Right lobe of liver (tissue), 6 donors: ENCODE results near the gene SEC63. TPM values are rescaled to one million over a fixed set of nuclear protein-coding genes. Genes with fewer than 3 reads are reported as not detected.
A peak's percentile ranks its signal among the peaks of the same experiment; 100 is the strongest.
"Not testable (repeated sequence)": the region's sequence is repeated elsewhere in the genome, so short reads cannot be mapped to it uniquely, and the experiment has no call there.

ENCODE experiments used
- ATAC-seq, 4 donors: fragments of 200-7000 bp; cut with Tn5 transposase; one replicate each; pipeline ENCODE4 v1.9.1; 2020; ENCODE audit warnings: mild to moderate bottlenecking in 4 of 4, moderate library complexity in 4 of 4
- DNase-seq, 3 donors: peaks; one replicate each; pipeline ENCODE4 v3.0.0-alpha.2; 2020
- H3K27ac ChIP-seq, 3 donors: fragments of 200-600 bp; one replicate each; pipeline ENCODE4 v1.8.0; 2022
- H3K27me3 ChIP-seq, 2 donors: fragments of 200-600 bp; one replicate each; pipeline ENCODE4 v1.8.0; 2022
- H3K36me3 ChIP-seq, 4 donors: fragments of 200-600 bp; sonication (generic) in 1 of 4; one replicate each; pipeline versions ENCODE4 v1.5.1 to v1.8.0; 2017 to 2022; ENCODE audit warnings: control low read depth in 1 of 4
- H3K4me1 ChIP-seq, 4 donors: fragments of 200-600 bp; sonication (generic) in 1 of 4; one replicate each; pipeline versions ENCODE4 v1.5.1 to v1.8.0; 2017 to 2022; ENCODE audit warnings: control low read depth in 1 of 4
- H3K4me3 ChIP-seq, 3 donors: fragments of 200-600 bp; one replicate each; pipeline ENCODE4 v1.8.0; 2022
- H3K9me3 ChIP-seq, 4 donors: fragments of 200-600 bp; sonication (generic) in 1 of 4; one replicate each; pipeline versions ENCODE4 v1.5.1 to v1.8.0; 2017 to 2022; ENCODE audit warnings: control low read depth in 1 of 4
- CTCF ChIP-seq, 4 donors: fragments of 200-600 bp in 3 of 4; fragments of 450-650 bp in 1 of 4; IDR thresholded peaks; one replicate each; pipeline versions ENCODE4 v1.5.1 to v1.8.0; 2016 to 2022; ENCODE audit warnings: antibody characterized with exemption in 4 of 4, mild to moderate bottlenecking in 2 of 4
- POLR2A ChIP-seq: fragments of 450-650 bp; IDR thresholded peaks from one replicate; pipeline ENCODE4 v1.6.1; 2017; ENCODE audit warnings: antibody characterized with exemption, mild to moderate bottlenecking
- WGBS: methylation state at CpG from one replicate; pipeline ENCODE4 v1.1.6; 2018; ENCODE audit warnings: low coverage, low lambda C conversion rate; ENCODE audit not compliant: insufficient coverage; ENCODE audit errors: missing lambda C conversion rate; 5-methylcytosine and 5-hydroxymethylcytosine counted together
- intact Hi-C, 2 donors: fragments of 100-400 bp; cut with DNase I; formaldehyde crosslinking; loops; one replicate each; pipeline versions ENCODE4 v1.11.2 to v1.14.1; 2022
- total RNA-seq, 6 experiments: library from RNA; depleted of rRNA in 2 of 6; stranded (reverse); fragments of >200 nt in 2 of 6; fragmentation: NEBNext Ultra II Directional in 3 of 6; extraction: Animal tissue kit (Norgen Biotek cat#: 25700) in 3 of 6; gene quantifications; one replicate each; pipeline versions ENCODE4 v1.1.0 to v1.2.4, GENCODE V29; 2016 to 2023
- donor health status: DM: no; HTN: yes; CAD: no.
- donor health status: DM: no; HTN: no; CAD: no.
- donor health status: DM: no; HTN: no; CAD: no.
- donor health status: DM: no; HTN: yes; CAD: no.
- donor health status: DM: no; HTN: yes; CAD: no.

SEC63 gene
- total RNA-seq, 6 experiments from 2014 or later, result 22.7 to 81.9 (median 66.8) TPM

GRCh38 chr6:107943626-107944439, 14.2 kb downstream of the SEC63 start:
- Histone ChIP-seq H3K27ac (no peak overlapping the region), H3K4me1 (peaks cover 0 to 34% (median 2%) of the 10 kb centered on the region in 4 donors), H3K27me3 (no peaks in the 10 kb centered on the region), H3K36me3 (no peaks in the 10 kb centered on the region), H3K4me3 (no peak overlapping the region), H3K9me3 (no peaks in the 10 kb centered on the region)
- DNase-seq, result no peak
- TF ChIP-seq POLR2A (no peak), CTCF (IDR thresholded peaks at IDR 0.05) (no peak)
- WGBS, result 68% methylated on average over 6 of the region's 6 CpGs
- intact Hi-C loops, result no loop called here
- no peak for ATAC-seq

GRCh38 chr6:107942142-107942541, 15.9 kb downstream of the SEC63 start:
- H3K4me1 ChIP-seq, result peaks cover 0 to 34% (median 2%) of the 10 kb centered on the region in 4 donors
- ATAC-seq (peak in 3 of 4 donors; percentile 21 to 50 (median 27)), DNase-seq (no peak)
- H3K9me3 ChIP-seq, result no peaks in the 10 kb centered on the region
- H3K36me3 ChIP-seq, result no peaks in the 10 kb centered on the region
- H3K4me3 ChIP-seq, result no peak overlapping the region
- no peak for TF ChIP-seq CTCF (IDR thresholded peaks at IDR 0.05)
- TF ChIP-seq POLR2A, result no peak
- H3K27me3 ChIP-seq, result no peaks in the 10 kb centered on the region
- intact Hi-C loops, result no loop called here
- H3K27ac ChIP-seq, result no peak overlapping the region
- WGBS, result 30% methylated on average over 4 of the region's 4 CpGs

GRCh38 chr6:107941627-107942026, 16.4 kb downstream of the SEC63 start:
- no peaks in the 10 kb centered on the region for H3K36me3 ChIP-seq
- intact Hi-C loops, result no loop called here
- H3K27ac ChIP-seq, result no peak overlapping the region
- no peak overlapping the region for H3K4me3 ChIP-seq
- no peaks in the 10 kb centered on the region for H3K9me3 ChIP-seq
- TF ChIP-seq POLR2A (no peak), CTCF (IDR thresholded peaks at IDR 0.05) (no peak)
- WGBS, result 74% methylated on average over 6 of the region's 6 CpGs
- ATAC-seq, result no peak
- peaks cover 0 to 38% (median 2%) of the 10 kb centered on the region in 4 donors for H3K4me1 ChIP-seq
- no peak for DNase-seq
- no peaks in the 10 kb centered on the region for H3K27me3 ChIP-seq

- no peak for ATAC-seq
- TF ChIP-seq POLR2A (no peak), CTCF (IDR thresholded peaks at IDR 0.05) (no peak)
- intact Hi-C loops, result no loop called here
- DNase-seq, result no peak
- Histone ChIP-seq H3K27ac (no peak overlapping the region), H3K36me3 (no peaks in the 10 kb centered on the region), H3K27me3 (no peaks in the 10 kb centered on the region), H3K4me3 (no peak overlapping the region), H3K9me3 (no peaks in the 10 kb centered on the region), H3K4me1 (peaks cover 0 to 42% (median 3%) of the 10 kb centered on the region in 4 donors)
- 81% methylated on average over 2 of the region's 2 CpGs for WGBS
Measured at GRCh38 chr6:107941199-107941598, 16.8 kb downstream of the SEC63 start.

- H3K27me3 ChIP-seq, ATAC-seq, H3K36me3 ChIP-seq, intact Hi-C loops, H3K27ac ChIP-seq, DNase-seq, H3K4me3 ChIP-seq, H3K9me3 ChIP-seq: not testable (repeated sequence)
- no CpG with 5 or more reads among the region's 5 CpGs for WGBS
- H3K4me1 ChIP-seq, result peaks cover 0 to 22% (median 6%) of the 10 kb centered on the region in 4 donors
Measured at GRCh38 chr6:107936910-107937292, 21.1 kb downstream of the SEC63 start.
